Measurements from ENCODE around the gene AP5Z1.
"Not testable (repeated sequence)": the region's sequence is repeated elsewhere in the genome, so short reads cannot be mapped to it uniquely, and the experiment has no call there.

Gene AP5Z1

DNA sequence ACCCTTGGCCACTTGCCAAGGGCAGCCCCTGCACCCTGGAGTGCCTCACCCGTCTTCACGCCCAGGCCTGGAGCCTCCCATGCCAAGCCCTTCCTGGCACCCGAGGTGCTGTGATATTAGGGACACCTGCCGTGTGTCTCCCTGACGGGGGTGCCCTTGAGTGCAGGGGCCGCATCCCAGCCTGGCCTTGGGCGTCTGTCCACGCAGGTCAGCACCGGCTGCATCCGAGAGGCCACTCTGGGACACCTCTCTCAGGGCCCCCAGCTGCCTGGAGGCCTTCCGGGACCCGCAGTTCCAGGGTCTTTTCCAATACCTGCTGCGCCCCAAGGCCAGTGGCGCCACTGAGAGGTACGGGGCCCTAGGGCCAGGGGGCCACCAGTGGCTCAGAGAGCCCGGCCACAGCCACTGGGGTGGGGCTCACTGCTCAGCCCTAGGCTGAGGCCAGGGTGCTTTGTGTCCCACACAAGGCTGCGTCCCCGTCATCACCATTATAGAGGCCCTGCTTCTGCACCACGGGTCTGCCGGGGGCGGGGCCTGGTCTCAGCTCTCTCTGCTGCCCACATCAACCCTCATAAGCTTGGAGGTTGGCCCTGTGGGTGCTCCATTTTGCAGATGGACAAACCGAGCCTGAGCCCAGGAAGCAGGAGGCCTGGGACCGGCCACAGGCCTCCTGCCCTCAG lies 12.7 kb downstream of the AP5Z1 start:
- DNase-seq (ENCODE audit: low read depth in 2 of 3, low spot score in 2 of 3) = no peak

DNA sequence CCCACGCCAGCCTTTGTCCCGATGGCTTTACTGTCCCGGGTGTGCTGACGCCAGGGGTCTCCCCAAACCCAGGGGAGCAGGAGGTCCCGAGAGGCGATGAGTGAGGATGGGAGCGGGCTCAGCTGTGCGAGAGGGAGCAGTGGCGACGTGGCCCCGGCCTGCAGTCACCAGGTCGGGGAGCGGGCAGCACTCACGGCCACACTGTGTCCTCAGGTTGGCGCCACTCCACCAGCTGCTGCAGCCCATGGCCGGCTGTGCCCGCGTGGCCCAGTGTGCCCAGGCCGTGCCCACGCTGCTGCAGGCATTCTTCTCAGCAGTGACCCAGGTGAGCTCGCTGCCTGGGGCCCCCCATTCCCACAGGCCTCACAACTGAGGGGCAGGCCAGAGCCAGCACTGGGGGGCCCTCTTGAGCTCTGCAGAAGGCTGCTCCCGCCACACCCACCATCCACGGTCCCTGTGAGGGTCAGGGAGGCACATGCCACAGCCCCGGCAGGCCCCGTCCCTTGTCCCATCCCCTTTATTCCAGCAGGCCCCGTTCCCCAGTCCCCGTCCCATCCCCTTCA lies 13.3 kb downstream of the AP5Z1 start:
- DNase-seq (ENCODE audit: low read depth in 2 of 3, low spot score in 2 of 3) = no peak

DNA sequence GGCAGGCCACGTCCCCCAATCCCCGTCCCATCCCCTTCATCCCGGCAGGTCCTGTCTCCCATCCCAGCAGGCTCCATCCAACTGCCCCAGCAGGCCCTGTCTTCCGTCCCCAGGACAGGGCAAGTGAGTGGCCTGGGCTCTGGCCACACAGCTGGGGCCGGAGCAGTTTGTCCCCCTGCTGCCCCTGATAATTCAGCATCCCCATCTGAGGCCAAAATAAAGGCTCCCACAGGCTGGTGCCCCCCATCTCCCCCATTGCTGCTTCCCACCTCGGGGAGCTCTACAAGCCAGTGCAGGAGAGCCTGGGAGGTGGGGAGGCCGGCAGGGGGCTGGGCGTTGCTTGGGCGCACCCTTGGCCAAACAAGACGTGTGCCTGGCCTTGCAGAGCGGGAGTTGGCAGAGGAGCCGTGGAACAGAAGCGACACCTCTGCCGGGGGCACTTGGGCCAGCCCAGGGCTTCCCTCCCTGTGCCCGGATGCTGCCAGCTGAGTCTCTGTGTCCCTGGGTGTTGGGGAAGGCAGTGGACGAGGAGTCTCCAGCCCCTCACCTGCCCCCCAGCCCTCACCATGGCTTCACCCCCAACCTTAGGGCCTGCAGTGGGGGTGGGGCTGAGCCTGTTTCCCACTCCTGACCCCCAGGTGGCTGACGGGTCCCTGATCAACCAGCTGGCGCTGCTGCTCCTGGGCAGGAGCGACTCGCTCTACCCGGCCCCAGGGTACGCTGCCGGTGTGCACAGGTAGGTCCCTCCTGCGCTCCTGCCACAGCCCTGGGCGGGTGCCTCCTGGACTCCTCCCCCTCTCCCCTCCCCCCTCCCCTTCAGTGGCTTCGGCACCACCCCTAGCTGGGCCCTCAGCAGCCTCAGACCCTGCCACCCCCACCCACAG lies 14.0 kb downstream of the AP5Z1 start:
- DNase-seq (ENCODE audit: low read depth in 2 of 3, low spot score in 2 of 3) = no peak

DNA sequence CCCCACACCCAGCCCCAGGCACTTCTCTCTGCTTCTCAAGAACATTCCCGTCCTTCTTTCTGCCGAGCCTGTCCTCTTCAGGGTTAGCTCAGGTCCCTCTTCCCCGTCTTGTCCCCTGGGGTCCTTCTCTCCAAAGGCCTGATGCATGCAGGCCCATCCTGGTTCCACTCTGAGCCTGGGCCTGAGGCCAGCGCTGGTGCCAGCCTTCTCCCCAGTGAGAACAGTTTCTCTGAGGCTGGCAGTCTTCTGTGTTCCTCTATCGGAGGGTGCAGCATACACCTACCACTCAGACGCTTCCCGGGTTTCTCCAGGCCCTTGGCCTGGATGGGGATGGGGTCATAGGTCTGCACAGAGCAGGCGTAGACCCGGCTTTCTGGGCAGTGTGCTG lies 14.6 kb downstream of the AP5Z1 start:
- DNase-seq (ENCODE audit: low read depth in 2 of 3, low spot score in 2 of 3) = no peak

DNA sequence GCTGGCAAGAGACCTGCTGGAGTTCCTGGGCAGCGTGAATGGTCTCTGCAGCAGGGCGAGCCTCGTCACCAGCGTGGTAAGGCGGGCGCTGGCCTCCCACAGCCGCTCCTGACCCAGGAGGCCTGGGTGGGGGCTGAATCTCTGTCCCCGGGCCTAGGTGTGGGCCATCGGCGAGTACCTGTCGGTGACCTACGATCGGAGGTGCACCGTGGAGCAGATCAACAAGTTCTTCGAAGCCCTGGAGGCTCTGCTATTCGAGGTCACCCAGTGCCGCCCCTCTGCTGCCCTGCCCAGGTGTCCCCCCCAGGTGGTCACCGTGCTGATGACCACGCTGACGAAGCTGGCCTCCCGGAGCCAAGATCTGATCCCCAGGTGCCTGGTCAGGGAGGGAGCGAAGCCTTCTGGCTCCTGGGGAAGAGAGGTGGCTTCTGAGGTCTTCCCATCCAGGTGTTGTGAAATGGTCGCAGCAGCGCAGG lies 15.1 kb downstream of the AP5Z1 start:
- DNase-seq (ENCODE audit: low read depth in 2 of 3, low spot score in 2 of 3) = no peak

DNA sequence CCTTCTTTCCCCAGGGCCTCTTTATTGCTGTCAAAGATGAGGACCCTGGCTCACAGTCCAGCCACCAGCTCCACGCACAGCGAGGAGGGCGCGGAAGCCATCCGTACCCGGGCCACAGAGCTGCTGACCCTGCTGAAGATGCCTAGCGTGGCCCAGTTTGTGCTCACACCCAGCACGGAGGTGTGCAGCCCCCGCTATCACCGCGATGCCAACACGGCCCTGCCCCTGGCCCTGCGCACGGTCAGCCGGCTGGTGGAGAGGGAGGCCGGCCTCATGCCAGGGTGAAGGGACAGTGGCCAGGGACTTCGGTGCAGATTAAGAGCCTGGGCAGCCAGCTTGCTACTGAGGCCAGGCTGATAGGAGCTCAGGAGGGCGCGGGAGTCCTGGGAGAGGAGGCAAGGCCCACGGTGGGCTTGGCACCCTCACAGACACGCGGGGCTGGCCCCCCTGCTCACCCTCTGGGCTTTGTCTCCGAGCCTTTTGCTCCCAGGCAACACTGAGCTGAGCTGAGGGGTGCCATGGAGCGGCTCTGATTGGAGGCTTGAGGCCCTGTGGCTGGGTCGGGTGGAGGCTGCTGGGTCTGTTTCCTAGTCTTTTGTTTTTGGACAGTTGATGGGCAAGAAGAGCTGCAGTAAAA lies 15.8 kb downstream of the AP5Z1 start:
- DNase-seq (ENCODE audit: low read depth in 2 of 3, low spot score in 2 of 3) = no peak

DNA sequence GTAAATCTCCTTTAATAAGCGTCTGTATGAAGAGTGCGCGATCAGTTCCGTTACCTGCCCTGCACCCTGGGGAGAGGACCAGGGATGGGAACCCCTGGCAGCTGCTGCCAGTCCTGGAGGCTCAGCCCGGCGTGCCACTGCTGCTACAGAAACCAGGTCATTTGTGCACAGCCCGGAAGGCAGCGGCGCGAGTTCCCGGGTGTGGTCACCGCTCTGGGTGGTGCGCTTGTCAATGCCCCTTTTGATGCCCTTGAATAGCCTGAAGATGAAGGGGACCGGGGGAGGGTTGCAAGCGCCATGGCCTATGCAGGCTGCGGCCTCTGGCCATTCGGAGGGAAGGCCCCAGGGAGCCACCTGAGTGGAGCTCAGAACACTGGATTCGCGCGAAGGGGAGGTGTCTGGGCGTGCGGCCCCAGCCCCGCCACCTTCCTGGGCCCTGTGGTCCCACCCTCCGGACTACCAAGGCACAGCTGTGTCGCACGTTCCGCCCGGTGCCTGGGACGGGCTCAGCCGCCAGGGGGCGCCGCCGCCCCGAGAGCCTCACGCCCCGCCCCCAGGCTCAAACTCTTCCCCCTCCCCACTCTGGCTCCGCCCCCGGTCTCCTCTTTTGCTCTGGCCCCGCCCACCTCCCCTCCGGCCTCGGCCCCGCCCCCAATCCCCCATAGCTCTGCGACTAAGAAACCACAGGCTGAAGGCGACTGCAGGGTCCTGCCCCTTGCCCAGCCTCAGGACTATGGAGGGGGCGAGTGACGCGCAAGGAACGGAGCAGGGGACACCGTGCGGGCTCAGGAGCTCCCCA lies 16.5 kb downstream of the AP5Z1 start:
- DNase-seq (ENCODE audit: low read depth in 2 of 3, low spot score in 2 of 3) = peak; percentile 64 to 65 (median 65)

DNA sequence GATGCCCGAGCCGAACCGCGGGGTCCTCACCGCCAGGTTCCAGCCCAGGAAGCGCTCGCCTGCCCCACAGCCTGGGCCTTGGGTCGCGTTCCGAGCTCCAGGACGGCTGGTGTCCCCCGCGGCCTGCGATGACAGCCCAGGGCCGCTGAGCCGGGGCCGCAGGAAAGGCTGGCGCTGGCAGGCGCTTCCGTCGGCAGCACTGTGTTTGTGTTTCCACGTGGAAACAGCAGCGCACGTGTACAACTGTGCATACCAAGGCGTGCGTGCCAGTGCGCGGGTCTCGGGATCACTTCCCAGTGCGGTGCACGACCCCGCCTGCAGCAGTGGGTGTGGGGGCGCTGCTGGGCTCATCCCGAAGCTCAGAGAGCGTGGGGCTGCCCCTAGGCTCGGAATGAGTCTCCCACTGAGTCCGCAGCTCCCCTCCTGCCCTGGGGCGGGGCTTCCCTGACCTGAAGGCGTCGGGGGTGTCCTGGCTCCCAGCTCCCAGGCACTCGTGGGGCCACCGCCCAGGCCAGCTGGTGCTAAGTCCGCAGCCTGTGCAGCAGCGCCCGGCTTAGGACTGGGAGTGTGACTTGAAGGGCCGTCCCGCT lies 17.2 kb downstream of the AP5Z1 start:
- no peak for DNase-seq (ENCODE audit: low read depth in 2 of 3, low spot score in 2 of 3)

DNA sequence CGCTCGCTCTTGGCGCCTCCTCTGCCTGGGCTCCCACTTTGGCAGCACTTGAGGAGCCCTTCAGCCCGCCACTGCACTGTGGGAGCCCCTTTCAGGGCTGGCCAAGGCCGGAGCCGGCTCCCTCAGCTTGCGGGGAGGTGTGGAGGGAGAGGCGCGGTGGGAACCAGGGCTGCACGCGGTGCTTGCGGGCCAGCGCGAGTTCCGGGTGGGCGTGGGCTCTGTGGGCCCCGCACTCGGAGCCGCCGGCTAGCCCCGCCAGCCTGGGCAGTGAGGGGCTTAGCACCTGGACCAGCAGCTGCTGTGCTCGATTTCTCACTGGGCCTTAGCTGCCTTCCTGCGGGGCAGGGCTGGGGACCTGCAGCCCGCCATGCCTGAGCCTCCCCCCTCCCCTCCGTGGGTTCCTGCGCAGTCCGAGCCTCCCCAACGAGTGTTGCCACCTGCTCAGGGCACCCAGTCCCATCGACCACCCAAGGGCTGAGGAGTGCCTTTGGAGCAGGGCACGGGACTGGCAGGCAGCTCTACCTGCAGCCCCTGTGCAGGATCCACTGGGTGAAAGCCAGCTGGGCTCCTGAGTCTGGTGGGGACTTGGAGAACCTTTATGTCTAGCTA lies 18.1 kb downstream of the AP5Z1 start:
- not testable (repeated sequence) for DNase-seq (ENCODE audit: low read depth in 2 of 3, low spot score in 2 of 3)

DNA sequence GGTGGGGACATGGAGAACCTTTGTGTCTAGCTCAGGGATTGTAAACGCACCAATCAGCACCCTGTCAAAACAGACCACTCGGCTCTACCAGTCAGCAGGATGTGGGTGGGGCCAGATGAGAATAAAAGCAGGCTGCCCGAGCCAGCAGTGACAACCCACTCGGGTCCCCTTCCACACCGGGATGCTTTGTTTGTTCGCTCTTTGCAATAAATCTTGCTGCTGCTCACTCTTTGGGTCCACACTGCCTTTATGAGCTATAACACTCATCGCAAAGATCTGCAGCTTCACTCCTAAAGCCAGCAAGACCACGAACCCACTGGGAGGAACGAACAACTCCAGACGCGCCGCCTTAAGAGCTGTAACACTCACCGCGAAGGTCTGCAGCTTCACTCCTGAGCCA lies 18.7 kb downstream of the AP5Z1 start:
- not testable (repeated sequence) for DNase-seq (ENCODE audit: low read depth in 2 of 3, low spot score in 2 of 3)

DNA sequence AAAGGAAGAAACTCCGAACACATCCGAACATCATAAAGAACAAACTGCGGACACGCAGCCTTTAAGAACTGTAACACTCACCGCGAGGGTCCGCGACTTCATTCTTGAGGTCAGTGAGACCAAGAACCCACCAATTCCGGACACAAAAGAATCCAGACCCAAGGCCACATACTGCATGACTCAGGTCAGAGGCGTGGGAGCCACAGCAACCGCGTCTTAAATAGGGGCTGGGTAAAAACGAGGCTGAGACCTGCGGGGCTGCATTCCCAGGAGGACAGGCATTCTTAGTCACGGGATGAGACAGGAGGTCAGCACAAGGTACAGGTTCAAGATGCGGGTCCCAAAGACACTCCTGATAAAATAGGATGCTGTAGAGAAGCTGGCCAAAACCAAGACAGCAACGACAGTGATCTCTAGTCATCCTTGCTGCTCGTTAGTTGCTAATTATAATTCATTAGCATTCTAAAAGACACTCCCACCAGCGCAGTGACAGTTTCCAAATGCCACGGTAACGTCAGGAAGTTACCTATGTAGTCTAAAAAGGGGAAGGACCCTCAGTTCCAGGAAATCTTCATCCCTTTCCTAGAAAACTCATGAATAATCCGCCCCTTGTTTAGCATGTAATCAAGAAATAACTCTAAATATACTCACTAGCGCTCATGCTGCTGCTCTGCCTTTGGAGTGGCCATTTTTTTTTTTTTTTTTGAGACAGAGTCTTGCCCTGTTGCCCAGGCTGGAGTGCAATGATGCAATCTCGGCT lies 19.3 kb downstream of the AP5Z1 start:
- DNase-seq (ENCODE audit: low read depth in 2 of 3, low spot score in 2 of 3) = no peak

DNA sequence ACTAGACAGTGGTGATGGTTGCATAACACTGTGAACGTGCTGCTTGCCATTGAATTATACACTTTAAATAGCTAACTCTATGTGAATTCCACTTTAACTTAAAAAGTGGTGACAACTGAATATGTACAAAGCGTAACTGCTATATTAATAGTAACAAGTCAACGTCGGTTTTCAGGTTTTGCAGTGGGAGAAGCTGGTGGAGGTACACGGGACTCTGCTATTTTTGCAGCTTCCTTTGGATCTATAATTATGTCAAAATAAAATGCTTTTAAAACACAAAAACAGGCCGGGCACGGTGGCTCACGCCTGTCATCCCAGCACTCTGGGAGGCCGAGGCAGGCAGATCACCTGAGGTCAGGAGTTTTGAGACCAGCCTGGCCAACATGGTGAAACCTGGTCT lies 21.0 kb downstream of the AP5Z1 start:
- DNase-seq (ENCODE audit: low read depth in 2 of 3, low spot score in 2 of 3) = no peak

DNA sequence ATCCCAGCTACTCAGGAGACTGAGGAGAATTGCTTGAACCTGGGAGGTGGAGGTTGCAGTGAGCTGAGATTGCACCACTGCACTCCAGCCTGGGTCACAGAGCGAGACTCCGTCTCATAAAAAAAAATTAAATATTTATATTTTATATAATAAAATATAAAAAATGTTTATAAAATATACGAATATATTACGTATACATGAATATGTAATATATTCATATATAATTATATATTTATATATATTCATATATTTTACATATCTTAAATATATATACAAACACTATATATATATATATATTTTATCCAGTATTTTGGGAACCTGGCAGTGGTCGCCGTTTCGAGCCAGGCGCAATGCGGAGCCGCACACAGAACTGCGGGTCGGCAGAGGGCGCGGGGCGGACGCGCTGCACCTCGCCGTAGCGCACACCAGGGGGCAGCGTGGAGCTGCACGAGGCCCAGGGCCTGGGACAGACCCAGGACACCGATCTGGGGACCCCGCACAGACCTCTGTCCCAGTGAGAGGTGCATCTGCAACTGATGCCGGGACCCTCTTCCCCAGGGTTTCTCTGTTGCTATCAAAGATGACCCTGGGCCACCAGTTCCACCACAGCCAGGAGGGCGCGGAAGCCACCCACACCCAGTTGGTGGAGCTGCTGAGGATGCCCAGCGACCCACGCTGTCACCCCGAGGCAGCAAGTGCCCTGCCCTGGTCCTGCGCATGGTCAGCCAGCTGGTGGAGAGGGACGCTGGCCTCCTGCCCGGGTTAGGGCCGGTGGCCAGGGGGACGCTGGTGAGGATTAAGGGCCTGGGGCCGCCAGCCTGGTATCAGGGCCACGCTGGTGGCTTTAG lies 22.7 kb downstream of the AP5Z1 start:
- DNase-seq (ENCODE audit: low read depth in 2 of 3, low spot score in 2 of 3) = peak; percentile 36 to 51 (median 49)

DNA sequence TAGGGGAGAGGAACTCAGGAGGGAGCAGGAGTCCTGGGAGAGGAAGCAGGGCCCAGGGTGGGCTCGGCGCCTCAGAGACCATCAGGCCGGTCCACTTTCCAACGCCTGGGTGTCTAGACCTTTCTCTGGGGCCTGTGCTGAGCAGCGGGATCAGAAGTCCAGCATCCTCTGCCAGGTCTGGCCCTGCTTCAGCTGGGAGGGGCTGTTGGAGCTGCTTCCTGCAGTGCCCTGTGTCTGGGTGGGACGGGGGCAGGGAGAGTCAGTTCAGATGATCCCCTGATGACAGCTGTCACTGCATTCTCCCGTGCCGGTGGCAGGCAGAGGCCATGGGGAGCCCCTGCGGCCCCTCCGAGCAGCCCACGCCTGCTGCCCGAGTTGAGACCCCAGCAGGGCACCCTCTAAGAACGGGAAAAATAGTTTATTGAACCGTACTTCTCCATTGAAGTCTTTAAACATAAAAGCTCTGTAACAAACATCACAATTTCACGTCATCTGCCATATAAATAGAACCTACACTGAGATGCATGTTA lies 23.3 kb downstream of the AP5Z1 start:
- no peak for DNase-seq (ENCODE audit: low read depth in 2 of 3, low spot score in 2 of 3)

DNA sequence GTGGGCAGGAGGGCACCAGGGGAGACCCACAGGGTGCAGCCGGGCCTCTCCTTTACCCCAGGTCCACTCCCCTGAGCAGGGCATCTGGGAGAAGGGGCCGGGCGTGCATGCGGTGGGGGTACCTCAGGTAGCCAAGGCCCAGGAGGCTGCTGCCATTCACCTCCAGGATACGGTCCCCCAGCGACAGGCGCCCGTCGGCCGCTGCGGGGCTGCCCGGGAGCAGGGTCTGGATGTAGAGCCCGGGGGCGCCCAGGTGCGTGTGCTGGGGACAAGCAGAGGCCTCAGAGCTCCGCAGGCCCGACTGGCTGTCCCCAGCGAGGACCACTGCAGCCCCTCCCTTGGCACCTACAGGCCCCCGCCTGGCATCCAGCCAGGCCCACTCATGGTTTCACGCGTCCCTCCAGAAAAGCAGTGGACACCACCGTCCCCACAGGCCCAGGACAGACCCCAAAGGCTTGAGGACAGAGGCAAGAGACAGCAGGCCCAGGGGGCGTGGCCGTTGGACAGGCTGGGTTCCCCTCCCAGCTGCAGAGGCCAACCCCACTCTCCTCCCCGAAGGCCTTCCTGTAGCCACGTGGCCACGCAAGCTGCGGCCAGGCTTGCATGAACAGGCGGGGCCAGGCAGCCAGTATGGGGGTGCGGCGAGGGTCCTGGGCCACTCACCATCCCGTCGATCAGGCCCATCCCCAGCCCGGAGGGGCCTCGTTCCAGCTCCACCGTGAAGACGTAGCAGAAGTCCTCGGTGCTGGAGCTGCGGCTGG lies 24.3 kb downstream of the AP5Z1 start:
- no peak for DNase-seq (ENCODE audit: low read depth in 2 of 3, low spot score in 2 of 3)

DNA sequence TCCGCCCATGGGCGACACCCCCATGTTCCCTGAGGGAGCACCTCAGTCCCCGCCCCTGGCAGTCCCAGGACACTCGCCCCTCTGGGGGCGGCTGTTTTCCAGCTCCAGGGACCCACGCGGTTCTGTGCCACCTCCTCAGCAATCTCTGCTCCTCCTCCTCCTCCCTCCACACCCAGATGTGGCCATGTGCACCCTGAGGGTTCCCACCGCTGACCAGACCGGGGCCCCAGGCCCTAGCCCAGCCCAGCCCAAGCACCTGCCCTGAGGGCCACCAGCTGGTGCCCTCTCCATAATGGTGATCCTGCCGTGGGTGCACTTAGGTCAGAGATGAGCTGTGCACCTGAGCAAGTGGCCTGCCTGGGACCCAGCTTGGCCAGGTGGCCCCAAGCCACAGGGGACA lies 25.1 kb downstream of the AP5Z1 start:
- DNase-seq (ENCODE audit: low read depth in 2 of 3, low spot score in 2 of 3) = no peak
